Measurements from ENCODE around the gene NOP53. TPM values are rescaled to one million over a fixed set of nuclear protein-coding genes. Genes with fewer than 3 reads are reported as not detected.

NOP53 gene
- total and polyA plus RNA-seq, 2 donors (not counting 3 experiments of a cell fraction or from before 2014, with no cell fraction given): 119 to 150 TPM

DNA sequence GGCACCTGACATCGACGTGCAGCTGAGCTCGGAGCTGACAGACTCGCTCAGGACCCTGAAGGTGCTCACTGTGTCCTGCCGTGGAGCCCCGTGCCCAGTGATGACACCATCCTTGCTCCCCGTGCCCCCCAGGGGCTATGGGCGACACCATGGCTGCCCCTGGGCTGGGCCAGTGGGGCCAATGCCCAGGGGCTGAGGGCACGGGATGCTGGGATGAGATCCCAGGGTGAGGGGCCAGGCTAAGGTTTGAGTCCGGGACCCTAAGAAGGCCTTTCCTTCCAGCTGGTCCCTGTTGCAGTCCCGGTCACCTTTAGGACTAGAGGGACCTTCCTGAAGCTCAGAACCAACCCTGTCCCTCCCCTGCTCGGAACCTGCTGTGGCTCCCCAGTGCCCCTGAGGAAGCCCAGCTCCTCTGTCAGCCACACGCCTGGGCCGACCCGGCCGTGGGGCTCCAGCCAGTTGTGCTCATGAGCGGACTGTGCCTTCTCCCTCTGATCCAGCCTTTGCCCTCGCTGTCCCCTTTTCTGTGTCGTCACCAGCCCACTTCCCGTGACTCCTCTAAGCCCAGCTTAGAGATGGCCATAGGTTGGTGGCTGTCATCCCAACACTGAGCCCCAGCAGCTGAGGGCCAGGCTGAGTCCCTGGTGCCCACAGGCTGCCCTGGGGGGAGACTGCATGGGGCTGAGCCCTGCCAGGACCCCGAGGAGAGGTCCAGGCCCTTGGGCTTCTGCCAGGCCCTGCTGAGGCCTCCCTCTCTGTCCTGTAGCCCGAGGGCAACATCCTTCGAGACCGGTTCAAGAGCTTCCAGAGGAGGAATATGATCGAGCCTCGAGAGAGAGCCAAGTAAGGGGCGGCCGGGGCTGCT is 10.6 kb downstream of the NOP53 start:
- Histone ChIP-seq H3K79me2 (ENCODE audit: control insufficient read depth, insufficient read depth, low read length) (no peaks in the 10 kb centered on the region), H3K4me2 (ENCODE audit: insufficient read depth, low read length) (no peak overlapping the region), H4K20me1 (replicated peaks; ENCODE audit: control insufficient read depth, extremely low read depth, insufficient read depth, low read length) (no peaks in the 10 kb centered on the region), H3K9me3 (replicated peaks; ENCODE audit: control insufficient read depth, insufficient read depth, low read length) (no peaks in the 10 kb centered on the region), H3K4me3 (replicated peaks in 1 of 3; ENCODE audit: insufficient read depth in 1 of 3, low read depth in 1 of 3, low read length in 3 of 3) (no peak overlapping the region), H3K27me3 (ENCODE audit: control insufficient read depth in 2 of 2, insufficient read depth in 2 of 2, low read length in 2 of 2) (no peaks in the 10 kb centered on the region), H3K9ac (replicated peaks; ENCODE audit: extremely low read depth, insufficient read depth, low read length) (no peak overlapping the region), H3K36me3 (ENCODE audit: control insufficient read depth in 2 of 2, extremely low read depth in 1 of 2, insufficient read depth in 2 of 2, low read length in 2 of 2) (peaks cover 21 to 56% of the 10 kb centered on the region in 2 experiments), H2AFZ (ENCODE audit: low read depth, low read length) (no peak overlapping the region), H3K9me1 (replicated peaks; ENCODE audit: control insufficient read depth, extremely low read depth, insufficient read depth, low read length) (no peaks in the 10 kb centered on the region), H3K4me1 (ENCODE audit: control insufficient read depth, extremely low read depth, insufficient read depth, low read length) (no peaks in the 10 kb centered on the region), H3K27ac (ENCODE audit: insufficient read depth, low read depth, low read length) (no peak overlapping the region)
- ChIA-PET CTCF (interaction anchor here (1.2 to 2.1 kb wide), 4 partner anchors 8 to 43 kb away, joined by 3 to 8 read pairs (median 4); partner anchors contain the start of gene EHD2), POLR2A (no interaction called here)
- dilution Hi-C loops (cut with MboI; ENCODE audit: extremely low pct_ligation_motif_present, low sequenced_read_pairs): no loop called here
- intact Hi-C loops (cut with micrococcal nuclease): no loop called here
- BruUV-seq (replicated peaks): no TSS peak
- TF ChIP-seq POLR2A (IDR thresholded peaks at IDR 0.05; ENCODE audit: low read depth, low read length) (no peak), MYC (IDR thresholded peaks at IDR 0.05; ENCODE audit: low read depth, low read length) (no peak), POLR2AphosphoS5 (IDR thresholded peaks at IDR 0.05; ENCODE audit: insufficient read depth, low read depth, low read length) (no peak), EZH2 (IDR thresholded peaks at IDR 0.05; ENCODE audit: borderline replicate concordance, low read depth, low read length, severe bottlenecking) (no peak), GATA2 (IDR thresholded peaks at IDR 0.05; ENCODE audit: insufficient read depth, insufficient read length, low read depth, low read length) (no peak), JUN (IDR thresholded peaks at IDR 0.05; ENCODE audit: borderline replicate concordance, insufficient read depth, insufficient read length, low read depth) (no peak), FOS (IDR thresholded peaks at IDR 0.05; ENCODE audit: borderline replicate concordance, insufficient read depth, low read length) (no peak)
- TF ChIP-seq, protein P1, sequence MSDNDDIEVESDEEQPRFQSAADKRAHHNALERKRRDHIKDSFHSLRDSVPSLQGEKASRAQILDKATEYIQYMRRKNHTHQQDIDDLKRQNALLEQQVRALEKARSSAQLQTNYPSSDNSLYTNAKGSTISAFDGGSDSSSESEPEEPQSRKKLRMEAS (IDR thresholded peaks at IDR 0.05; ENCODE audit: insufficient read depth, insufficient read length): no peak
- FAIRE-seq: no peak
- no peak for DNase-seq (ENCODE audit: low read depth, low spot score)

Data from endothelial cell of umbilical vein (primary cell).